GM23338 (cell line): ENCODE measurements around the gene DDX56. TPM values are rescaled to one million over a fixed set of nuclear protein-coding genes. Genes with fewer than 3 reads are reported as not detected.

Source experiments
- CREB1 ChIP-seq: fragments of 250-450 bp; sonication (Bioruptor Pico); IDR thresholded peaks from 2 replicates; pipeline ENCODE4 v1.5.0; 2020; ENCODE audit warnings: low read depth, mild to moderate bottlenecking, moderate library complexity
- CTCF ChIP-seq, 2 experiments: fragments of 200-600 bp in 1 of 2; sonication (generic) in 1 of 2; conservative IDR thresholded peaks; 2 replicates each; pipeline versions ENCODE4 v1.5.1 to v1.6.1; 2016 to 2017; ENCODE audit warnings: antibody characterized with exemption in 2 of 2, low read depth in 2 of 2, mild to moderate bottlenecking in 2 of 2, moderate library complexity in 1 of 2
- NANOG ChIP-seq: IDR thresholded peaks from 2 replicates; pipeline ENCODE4 v1.6.1; 2016; ENCODE audit warnings: antibody characterized with exemption, borderline replicate concordance
- ZNF331 ChIP-seq: fragments of 250-450 bp; sonication (Bioruptor Pico); IDR thresholded peaks from 2 replicates; pipeline ENCODE4 v1.5.0; 2020; ENCODE audit warnings: low read depth, mild to moderate bottlenecking, moderate library complexity
- ZNF462 ChIP-seq: fragments of 250-450 bp; sonication (Bioruptor Pico); IDR thresholded peaks from 2 replicates; pipeline ENCODE4 v1.5.0; 2020; ENCODE audit warnings: mild to moderate bottlenecking, moderate library complexity
- polyA plus RNA-seq: library from polyadenylated mRNA; unstranded; fragments of >200 nt; fragmentation: Nextera tagmentation; extraction: Ambion mirVana; gene quantifications from 2 replicates; pipeline ENCODE4 v1.2.1, GENCODE V29; 2016
- total RNA-seq: library from RNA; depleted of rRNA; stranded (reverse); fragments of >200 nt; shearing (Covaris generic); gene quantifications from 2 replicates; pipeline ENCODE4 v1.2.3, GENCODE V29; 2014

The DDX56 gene
- total and polyA plus RNA-seq, 2 experiments from 2014 or later, result 44.1 to 72.3 TPM

DNA sequence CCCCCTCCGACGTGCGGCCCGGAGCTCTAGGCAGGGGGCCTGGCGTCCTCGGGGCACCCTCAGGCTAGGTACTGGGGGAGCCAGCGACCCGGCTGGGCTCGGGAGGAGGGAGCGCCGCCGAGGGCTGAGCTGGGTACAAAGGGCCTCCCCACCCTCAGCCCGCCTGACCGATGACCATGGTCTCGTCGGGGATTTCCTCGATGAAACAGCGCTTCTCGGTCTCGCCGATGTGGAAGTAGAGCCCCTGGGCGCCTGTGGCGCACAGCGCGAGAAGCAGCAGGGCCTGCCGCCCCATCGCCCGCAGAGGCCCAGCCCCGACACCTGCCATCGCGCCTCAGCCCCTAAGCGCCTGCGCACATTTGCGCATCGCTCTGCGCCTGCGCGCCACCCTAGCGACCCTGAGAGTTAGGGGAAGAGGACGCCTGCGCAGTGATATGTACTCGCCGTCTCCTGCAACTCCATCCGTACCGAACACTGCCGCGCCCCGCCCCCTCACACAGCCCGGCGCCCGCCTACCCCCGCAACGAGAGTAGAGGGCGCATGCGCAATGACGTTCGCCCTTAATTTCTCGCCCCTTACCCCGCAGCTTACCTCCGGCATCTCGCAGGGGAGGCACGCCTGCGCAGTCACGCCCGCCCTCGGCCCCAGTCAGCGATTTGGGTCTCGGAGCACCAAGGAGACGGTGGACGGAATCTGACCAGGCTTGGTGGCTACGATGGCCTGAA is 8.3 kb upstream of the DDX56 start, which contains the start of gene TMED4 (continued):
- no peak for TF ChIP-seq CTCF (conservative IDR thresholded peaks at IDR 0.05; ENCODE audit: low read depth in 2 of 2)
- no peak for TF ChIP-seq ZNF462 (CRISPR knock-in tag)
- TF ChIP-seq ZNF331 (CRISPR knock-in tag), result no peak
- peak; percentile 70; the same call in 1 of the 2 replicates for TF ChIP-seq CREB1 (CRISPR knock-in tag)
- no peak for TF ChIP-seq NANOG
